Suprapubic skin (tissue), 4 donors: ENCODE results near the gene UGT3A2. TPM values are rescaled to one million over a fixed set of nuclear protein-coding genes. Genes with fewer than 3 reads are reported as not detected.
"Not testable (repeated sequence)": the region's sequence is repeated elsewhere in the genome, so short reads cannot be mapped to it uniquely, and the experiment has no call there.

Experiments
- DNase-seq, 2 donors: peaks; one replicate each; pipeline ENCODE4 v3.0.0-alpha.2; 2019; ENCODE audit warnings: low spot score in 2 of 2
- H3K27ac ChIP-seq: fragments of 200-600 bp; sonication (generic); one replicate; pipeline ENCODE4 v1.5.1; 2019
- H3K27me3 ChIP-seq: fragments of 200-600 bp; sonication (generic); one replicate; pipeline ENCODE4 v1.5.1; 2019
- H3K36me3 ChIP-seq: fragments of 200-600 bp; sonication (generic); one replicate; pipeline ENCODE4 v1.5.1; 2019
- H3K4me1 ChIP-seq: fragments of 200-600 bp; sonication (generic); one replicate; pipeline ENCODE4 v1.5.1; 2019
- H3K4me3 ChIP-seq: fragments of 200-600 bp; sonication (generic); one replicate; pipeline ENCODE4 v1.5.1; 2019; ENCODE audit warnings: mild to moderate bottlenecking
- H3K9me3 ChIP-seq: fragments of 200-600 bp; sonication (generic); one replicate; pipeline ENCODE4 v1.5.1; 2019
- EP300 ChIP-seq: sonication (generic); formaldehyde crosslinking; IDR thresholded peaks from one replicate; pipeline ENCODE4 v1.6.1; 2017; ENCODE audit warnings: antibody characterized with exemption
- POLR2A ChIP-seq, 2 donors: fragments of 450-650 bp; IDR thresholded peaks; one replicate each; pipeline ENCODE4 v1.6.1; 2017; ENCODE audit warnings: antibody characterized with exemption in 2 of 2, mild to moderate bottlenecking in 2 of 2, moderate library complexity in 2 of 2
- POLR2AphosphoS5 ChIP-seq, 3 donors: sonication (generic); formaldehyde crosslinking; IDR thresholded peaks; one replicate each; pipeline ENCODE4 v1.6.1; 2017; ENCODE audit warnings: antibody characterized with exemption in 3 of 3
- WGBS: methylation state at CpG from one replicate; pipeline ENCODE4 v1.1.5; 2018; 5-methylcytosine and 5-hydroxymethylcytosine counted together
- total RNA-seq, 4 donors: library from RNA; depleted of rRNA; stranded (reverse); fragments of >200 nt; gene quantifications; one replicate each; pipeline ENCODE4 v1.1.0, GENCODE V29; 2016
- TF ChIP-seq, protein P1 (sequence below), 2 donors: fragments of 200-600 bp in 1 of 2; fragments of 450-650 bp in 1 of 2; sonication (generic) in 1 of 2; IDR thresholded peaks; one replicate each; pipeline ENCODE4 v1.5.1; 2016 to 2019; ENCODE audit warnings: antibody characterized with exemption in 2 of 2, mild to moderate bottlenecking in 1 of 2, moderate library complexity in 1 of 2

UGT3A2 gene
- total RNA-seq, 4 donors from 2014 or later, result 5.7 to 17.8 (median 7.8) TPM; not detected in 1

DNA sequence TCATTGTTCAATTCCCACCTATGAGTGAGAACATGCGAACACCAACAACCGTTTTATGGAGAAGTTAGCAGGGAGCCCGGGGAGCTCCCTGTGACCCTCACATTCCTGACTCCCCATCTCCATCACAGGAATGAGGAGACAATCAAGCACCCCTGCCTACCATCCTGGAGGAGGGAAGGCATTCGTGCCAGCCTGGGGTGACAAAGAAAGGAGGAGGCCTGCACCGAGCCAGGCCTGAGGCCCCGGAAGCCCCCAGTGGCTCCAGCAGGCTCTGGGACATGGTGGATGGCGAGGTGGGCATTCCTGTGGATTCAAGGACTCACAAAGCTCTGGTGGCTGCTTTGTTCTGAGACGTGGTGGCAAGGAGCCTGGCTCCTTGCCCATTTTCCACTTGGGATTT is 39.0 kb downstream of the UGT3A2 start:
- 79% methylated on average over 7 of the region's 8 CpGs for WGBS
- no peak for DNase-seq

DNA sequence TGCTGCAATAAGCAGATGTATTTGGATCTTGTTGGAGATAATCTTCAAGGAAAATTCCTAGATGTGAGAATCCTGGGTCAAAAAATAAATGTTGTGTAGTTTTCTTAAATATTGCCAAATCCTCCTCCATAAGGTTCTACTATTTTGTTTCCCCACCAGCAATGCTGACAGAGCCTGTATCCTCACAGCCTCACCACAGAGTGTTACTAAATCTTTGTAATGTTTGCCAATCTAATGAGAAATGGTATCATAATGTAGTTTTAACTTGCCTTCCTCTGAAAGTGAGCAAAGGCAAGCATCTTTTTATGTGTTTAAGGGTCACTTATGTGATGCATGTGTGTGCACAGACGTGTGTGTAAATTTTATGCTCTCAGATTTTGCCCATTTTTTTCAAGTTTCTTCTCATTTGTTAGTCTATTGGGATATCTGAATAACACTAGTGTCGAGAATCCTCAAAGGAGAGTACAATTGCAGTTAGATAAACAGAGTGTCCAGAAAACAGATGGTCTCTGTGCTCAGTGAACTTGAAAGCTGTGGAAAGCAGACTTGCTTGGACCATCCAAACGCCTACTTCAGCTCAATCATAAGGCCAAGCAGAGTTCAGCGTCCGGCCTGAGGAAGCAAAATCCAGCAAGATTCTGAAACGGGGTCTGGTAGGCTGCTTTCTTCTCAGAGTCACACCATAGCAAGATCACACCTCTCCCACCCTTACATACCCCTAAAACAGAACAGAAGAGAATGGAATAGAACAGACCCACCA is 39.8 kb downstream of the UGT3A2 start:
- DNase-seq, result no peak
- TF ChIP-seq POLR2AphosphoS5 (IDR thresholded peaks at IDR 0.05), result no peak
- no peak for TF ChIP-seq EP300
- no peak for TF ChIP-seq POLR2A (IDR thresholded peaks at IDR 0.05)
- TF ChIP-seq, protein P1, sequence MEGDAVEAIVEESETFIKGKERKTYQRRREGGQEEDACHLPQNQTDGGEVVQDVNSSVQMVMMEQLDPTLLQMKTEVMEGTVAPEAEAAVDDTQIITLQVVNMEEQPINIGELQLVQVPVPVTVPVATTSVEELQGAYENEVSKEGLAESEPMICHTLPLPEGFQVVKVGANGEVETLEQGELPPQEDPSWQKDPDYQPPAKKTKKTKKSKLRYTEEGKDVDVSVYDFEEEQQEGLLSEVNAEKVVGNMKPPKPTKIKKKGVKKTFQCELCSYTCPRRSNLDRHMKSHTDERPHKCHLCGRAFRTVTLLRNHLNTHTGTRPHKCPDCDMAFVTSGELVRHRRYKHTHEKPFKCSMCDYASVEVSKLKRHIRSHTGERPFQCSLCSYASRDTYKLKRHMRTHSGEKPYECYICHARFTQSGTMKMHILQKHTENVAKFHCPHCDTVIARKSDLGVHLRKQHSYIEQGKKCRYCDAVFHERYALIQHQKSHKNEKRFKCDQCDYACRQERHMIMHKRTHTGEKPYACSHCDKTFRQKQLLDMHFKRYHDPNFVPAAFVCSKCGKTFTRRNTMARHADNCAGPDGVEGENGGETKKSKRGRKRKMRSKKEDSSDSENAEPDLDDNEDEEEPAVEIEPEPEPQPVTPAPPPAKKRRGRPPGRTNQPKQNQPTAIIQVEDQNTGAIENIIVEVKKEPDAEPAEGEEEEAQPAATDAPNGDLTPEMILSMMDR (IDR thresholded peaks at IDR 0.05), result no peak
- 77% methylated on average over 6 of the region's 6 CpGs for whole genome bisulfite sequencing

More for the DNA sequence above, 39.0 kb downstream of the UGT3A2 start:
- Histone ChIP-seq H3K27ac (no peak overlapping the region), H3K4me3 (no peak overlapping the region), H3K27me3 (no peaks in the 10 kb centered on the region), H3K4me1 (no peaks in the 10 kb centered on the region), H3K9me3 (no peaks in the 10 kb centered on the region), H3K36me3 (no peaks in the 10 kb centered on the region)
- no peak for TF ChIP-seq POLR2AphosphoS5 (IDR thresholded peaks at IDR 0.05)
- TF ChIP-seq EP300, result no peak
- TF ChIP-seq, protein P1 (IDR thresholded peaks at IDR 0.05), result no peak
- TF ChIP-seq POLR2A (IDR thresholded peaks at IDR 0.05), result no peak

DNA sequence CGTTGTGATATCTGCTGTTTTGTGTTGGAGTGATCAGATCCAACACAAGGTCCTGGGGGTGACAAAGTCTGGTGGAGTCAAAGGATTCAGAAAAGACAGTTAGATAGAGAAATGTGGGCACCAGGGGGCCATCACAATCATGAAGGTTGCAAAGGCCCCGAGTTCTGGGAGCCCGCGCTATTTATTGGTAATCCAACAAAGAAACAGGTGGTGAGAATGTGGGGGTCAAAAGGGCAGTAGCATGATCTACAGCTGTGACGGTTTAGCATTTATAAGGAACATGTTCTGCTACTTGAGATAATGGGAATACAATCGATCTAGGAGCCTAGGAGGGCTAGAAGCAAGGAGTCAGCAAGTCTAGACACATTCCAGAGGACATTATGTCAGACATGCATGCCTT is 44.4 kb downstream of the UGT3A2 start:
- DNase-seq, H3K27ac ChIP-seq, H3K9me3 ChIP-seq, H3K4me1 ChIP-seq, H3K4me3 ChIP-seq, H3K36me3 ChIP-seq, H3K27me3 ChIP-seq: not testable (repeated sequence)
- WGBS, result 66% methylated on average over 6 of the region's 6 CpGs

More for the DNA sequence above, 39.8 kb downstream of the UGT3A2 start:
- H3K4me1 ChIP-seq, result no peaks in the 10 kb centered on the region
- H3K27me3 ChIP-seq, result no peaks in the 10 kb centered on the region
- H3K27ac ChIP-seq, result no peak overlapping the region
- H3K4me3 ChIP-seq, result no peak overlapping the region
- no peaks in the 10 kb centered on the region for H3K36me3 ChIP-seq
- no peaks in the 10 kb centered on the region for H3K9me3 ChIP-seq

DNA sequence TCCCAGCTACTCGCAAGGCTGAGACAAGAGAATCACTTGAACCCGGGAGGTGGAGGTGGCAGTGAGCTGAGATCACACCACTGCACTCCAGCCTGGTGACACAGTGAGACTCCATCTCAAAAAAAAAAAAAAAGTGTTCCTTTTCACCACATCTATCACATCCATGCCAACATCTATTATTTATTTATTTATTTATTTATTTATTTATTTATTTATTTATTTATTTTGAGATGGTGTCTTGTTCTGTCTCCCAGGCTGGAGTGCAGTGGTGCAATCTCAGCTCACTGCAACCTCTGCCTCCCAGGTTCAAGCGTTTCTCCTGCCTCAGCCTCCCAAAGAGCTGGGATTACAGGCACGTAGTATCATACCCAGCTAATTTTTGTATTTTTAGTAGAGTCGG is 47.1 kb downstream of the UGT3A2 start:
- WGBS, result 95% methylated on average over 5 of the region's 5 CpGs
- not testable (repeated sequence) for H3K27ac ChIP-seq, H3K27me3 ChIP-seq, H3K9me3 ChIP-seq, DNase-seq, H3K4me3 ChIP-seq, H3K4me1 ChIP-seq, H3K36me3 ChIP-seq

DNA sequence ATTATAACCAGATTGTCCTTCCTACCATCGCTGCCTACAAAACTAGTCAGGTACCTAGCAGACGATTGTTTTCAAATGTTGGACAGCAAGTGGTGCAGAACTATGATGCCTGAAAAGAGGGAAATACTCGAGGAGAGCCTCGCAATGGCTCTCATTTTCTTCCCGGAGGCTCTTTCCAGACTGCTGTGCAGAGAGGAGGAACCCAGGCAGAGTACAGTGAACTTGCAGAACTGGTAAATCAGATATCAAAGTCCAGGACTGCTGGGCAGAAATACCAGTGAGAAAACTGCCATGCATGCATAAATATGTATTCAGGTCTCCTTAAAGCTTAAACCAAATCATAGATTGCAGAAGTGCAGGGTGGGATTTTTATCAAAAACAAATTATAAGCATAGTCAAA is 49.1 kb downstream of the UGT3A2 start:
- Histone ChIP-seq H3K36me3 (no peaks in the 10 kb centered on the region), H3K4me3 (no peak overlapping the region), H3K27me3 (no peaks in the 10 kb centered on the region), H3K27ac (no peak overlapping the region), H3K4me1 (no peaks in the 10 kb centered on the region), H3K9me3 (peaks cover 5% of the 10 kb centered on the region)
- 36% methylated on average over 5 of the region's 5 CpGs for WGBS
- DNase-seq, result no peak
- TF ChIP-seq POLR2A (IDR thresholded peaks at IDR 0.05) (no peak), EP300 (no peak), POLR2AphosphoS5 (IDR thresholded peaks at IDR 0.05) (no peak)
- TF ChIP-seq, protein P1 (IDR thresholded peaks at IDR 0.05), result no peak

DNA sequence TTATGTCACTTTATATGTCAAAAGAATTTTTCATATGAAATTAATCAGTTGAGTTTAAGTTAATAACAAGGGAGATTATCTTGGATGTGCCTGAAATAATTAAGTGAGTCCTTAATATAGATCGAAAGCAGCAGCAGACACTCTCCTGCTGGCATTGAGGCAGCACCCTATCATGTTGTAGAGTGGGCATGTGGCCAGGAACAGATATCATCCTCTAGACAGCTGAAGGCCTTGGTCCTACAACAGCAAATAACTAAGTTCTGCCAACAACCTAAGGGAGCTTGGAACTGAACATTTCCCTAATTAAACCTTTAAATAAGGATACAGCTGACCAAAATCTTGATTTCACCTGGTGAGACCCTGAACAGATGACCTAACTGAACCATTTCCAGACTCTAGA is 49.7 kb downstream of the UGT3A2 start:
- no peaks in the 10 kb centered on the region for H3K27me3 ChIP-seq
- no peak overlapping the region for H3K4me3 ChIP-seq
- no peaks in the 10 kb centered on the region for H3K4me1 ChIP-seq
- peaks cover 5% of the 10 kb centered on the region for H3K9me3 ChIP-seq
- no peak overlapping the region for H3K27ac ChIP-seq
- 42% methylated on average over 1 of the region's 1 CpG for WGBS
- TF ChIP-seq POLR2A (IDR thresholded peaks at IDR 0.05) (no peak), POLR2AphosphoS5 (IDR thresholded peaks at IDR 0.05) (no peak), EP300 (no peak)
- TF ChIP-seq, protein P1 (IDR thresholded peaks at IDR 0.05), result no peak
- no peak for DNase-seq
- no peaks in the 10 kb centered on the region for H3K36me3 ChIP-seq
